ENCODE measurements around the gene STARD7.

DNA sequence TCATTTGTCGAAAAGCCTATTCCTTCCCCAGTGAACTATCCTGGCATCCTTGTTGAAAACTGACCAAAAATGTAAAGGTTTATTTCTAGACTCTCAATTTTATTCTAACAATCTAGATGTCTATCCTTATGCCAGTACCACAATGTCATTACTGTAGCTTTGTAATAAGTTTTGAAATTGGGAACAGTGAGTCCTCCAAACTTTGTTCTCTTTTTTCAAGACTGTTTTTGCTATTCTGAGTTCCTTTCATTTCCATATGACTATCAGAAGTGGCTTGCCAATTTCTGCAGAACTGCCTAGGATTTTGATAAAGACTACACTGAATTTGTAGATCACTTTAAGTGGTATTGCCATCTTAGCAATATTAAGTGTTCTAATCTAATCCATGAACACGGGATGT lies 9.7 kb downstream of the STARD7 start:
- TF ChIP-seq POLR2AphosphoS5 (IDR thresholded peaks at IDR 0.05; ENCODE audit: borderline replicate concordance, low read depth, low read length) (no peak), EZH2 (IDR thresholded peaks at IDR 0.05) (no peak), FOXP2 (optimal IDR thresholded peaks at IDR 0.05; ENCODE audit: control extremely low read depth, extremely low read length, insufficient read depth) (no peak)

Data from SK-N-MC (cell line).